Spleen (tissue), 11 donors: Measurements from ENCODE around the gene PSAPL1. TPM values are rescaled to one million over a fixed set of nuclear protein-coding genes. Genes with fewer than 3 reads are reported as not detected.
A peak's percentile ranks its signal among the peaks of the same experiment; 100 is the strongest.

Experiments used
- DNase-seq: peaks from one replicate; pipeline ENCODE4 v3.0.0-alpha.2; 2020
- H3K27ac ChIP-seq, 8 donors: fragments of 200-600 bp; sonication (generic) in 7 of 8; 1 replicate in 4 of 8; 2 replicates in 4 of 8; pipeline versions ENCODE4 v1.5.0 to v1.8.0; 2016 to 2021; ENCODE audit warnings: inconsistent platforms in 4 of 8, mild to moderate bottlenecking in 4 of 8, moderate library complexity in 1 of 8
- H3K27me3 ChIP-seq, 7 donors: fragments of 200-600 bp; sonication (generic) in 6 of 7; replicated peaks in 1 of 7; 1 replicate in 4 of 7; 2 replicates in 3 of 7; pipeline versions ENCODE4 v1.5.0 to v1.8.0; 2016 to 2021; ENCODE audit warnings: inconsistent platforms in 3 of 7, mild to moderate bottlenecking in 1 of 7
- H3K36me3 ChIP-seq, 6 donors: fragments of 200-600 bp; sonication (generic) in 5 of 6; 1 replicate in 4 of 6; 2 replicates in 2 of 6; pipeline versions ENCODE4 v1.5.0 to v1.8.0; 2016 to 2021; ENCODE audit warnings: inconsistent platforms in 2 of 6
- H3K4me1 ChIP-seq, 6 donors: fragments of 200-600 bp; sonication (generic) in 5 of 6; 1 replicate in 3 of 6; 2 replicates in 3 of 6; pipeline versions ENCODE4 v1.5.0 to v1.8.0; 2016 to 2021; ENCODE audit warnings: inconsistent platforms in 3 of 6
- H3K4me3 ChIP-seq, 8 donors: fragments of 200-600 bp; sonication (generic) in 7 of 8; 1 replicate in 4 of 8; 2 replicates in 4 of 8; pipeline versions ENCODE4 v1.5.0 to v1.8.0; 2016 to 2021; ENCODE audit warnings: inconsistent platforms in 4 of 8, mild to moderate bottlenecking in 4 of 8, moderate library complexity in 2 of 8
- H3K9me3 ChIP-seq, 8 donors: fragments of 200-600 bp; sonication (generic) in 7 of 8; 1 replicate in 4 of 8; 2 replicates in 4 of 8; pipeline versions ENCODE4 v1.5.0 to v1.8.0; 2016 to 2021; ENCODE audit warnings: inconsistent platforms in 4 of 8
- CTCF ChIP-seq, 11 experiments: fragments of 200-600 bp in 7 of 11; fragments of 450-650 bp in 4 of 11; sonication (generic) in 4 of 11; IDR thresholded peaks in 8 of 11; conservative IDR thresholded peaks in 3 of 11; 1 replicate in 7 of 11; 2 replicates in 4 of 11; pipeline versions ENCODE4 v1.4.0 to v1.8.0; 2016 to 2021; ENCODE audit warnings: antibody characterized with exemption in 11 of 11, inconsistent platforms in 4 of 11, mild to moderate bottlenecking in 1 of 11
- POLR2A ChIP-seq, 3 donors: fragments of 450-650 bp; IDR thresholded peaks; one replicate each; pipeline ENCODE4 v1.5.1; 2017; ENCODE audit warnings: antibody characterized with exemption in 3 of 3, mild to moderate bottlenecking in 1 of 3
- POLR2AphosphoS5 ChIP-seq, 3 donors: sonication (generic); formaldehyde crosslinking; IDR thresholded peaks; one replicate each; pipeline ENCODE4 v1.5.1; 2017; ENCODE audit warnings: antibody characterized with exemption in 3 of 3
- WGBS, 5 donors: extraction: QIAGEN DNeasy Blood & Tissue Kit in 3 of 5; methylation state at CpG; one replicate each; pipeline versions ENCODE4 v1.1.5 to v1.1.7; 2013 to 2018; 5-methylcytosine and 5-hydroxymethylcytosine counted together
- intact Hi-C: fragments of 100-400 bp; cut with DNase I; formaldehyde crosslinking; loops from one replicate; pipeline ENCODE4 v1.15.0; 2023; ENCODE audit warnings: low total_unique reads
- polyA plus RNA-seq, 3 donors: library from polyadenylated mRNA; stranded (reverse); fragments of 200-250 nt; gene quantifications; one replicate each; pipeline ENCODE4 v1.2.1, GENCODE V29; 2013
- total RNA-seq, 7 donors: library from RNA; depleted of rRNA in 3 of 7; stranded (reverse); fragments of >200 nt in 3 of 7; fragmentation: NEBNext Ultra II Directional in 4 of 7; extraction: Animal tissue kit (Norgen Biotek cat#: 25700) in 4 of 7; gene quantifications; one replicate each; pipeline versions ENCODE4 v1.1.0 to v1.2.1, GENCODE V29; 2016 to 2021
- donor health status: healthy with polysubstance abuse.
- donor health status: DM: no; HTN: no; CAD: no; lungs with moderate emphysema.
- donor health status: DM: no; HTN: no; CAD: no.
- donor health status: Bipolar disorder and iron deficiency.
- donor health status: healthy.
- donor health status: DM: no; HTN: no; CAD: no.
- donor health status: DM: yes; HTN: yes; CAD: no.

The PSAPL1 gene
- total and polyA plus RNA-seq, 10 donors, result not detected

DNA sequence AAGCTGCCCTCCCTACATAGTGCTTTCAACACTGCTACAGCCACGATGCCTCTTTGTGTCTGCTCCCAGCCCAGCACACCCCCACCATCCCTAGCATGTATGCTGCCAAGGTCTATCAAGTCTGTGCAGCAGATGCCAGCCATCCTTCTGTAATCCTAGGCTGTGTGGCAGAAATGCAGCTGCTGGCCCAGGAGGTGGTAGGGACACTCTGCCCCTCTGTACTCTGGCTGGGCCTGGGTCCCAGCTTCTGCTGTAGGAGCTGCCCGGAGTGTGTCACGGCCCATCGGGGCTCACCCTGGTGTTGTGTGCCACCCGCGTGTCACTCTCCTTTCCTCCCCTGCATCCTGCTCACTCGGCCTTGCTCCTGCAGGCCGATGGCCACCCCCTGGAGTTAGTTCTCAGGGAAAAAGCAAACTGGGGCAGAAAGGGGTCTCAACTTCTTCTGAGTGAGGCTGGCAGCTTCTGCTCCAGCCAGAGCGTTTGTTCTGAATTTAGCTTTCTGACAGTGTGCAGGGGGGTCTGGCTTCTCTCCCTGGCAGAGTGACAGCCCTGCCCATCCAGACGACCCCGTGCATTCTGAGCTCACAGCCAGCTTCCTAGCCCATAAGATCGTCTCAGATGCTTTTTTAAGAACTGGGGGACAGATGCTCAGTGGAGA, 22.7 kb downstream of the PSAPL1 start:
- H3K4me1 ChIP-seq, result no peaks in the 10 kb centered on the region
- peaks cover 0 to 32% (median 30%) of the 10 kb centered on the region in 8 donors for H3K9me3 ChIP-seq
- peak; percentile 44 for DNase-seq
- H3K36me3 ChIP-seq, result no peaks in the 10 kb centered on the region
- peaks cover 0 to 47% (median 0%) of the 10 kb centered on the region in 7 donors for H3K27me3 ChIP-seq
- TF ChIP-seq CTCF (IDR thresholded peaks at IDR 0.05 in 8 of 11, conservative IDR thresholded peaks at IDR 0.05 in 3 of 11) (no peak), POLR2AphosphoS5 (IDR thresholded peaks at IDR 0.05) (no peak), POLR2A (IDR thresholded peaks at IDR 0.05) (no peak)
- intact Hi-C loops, result no loop called here
- WGBS, 5 donors, result 48 to 73% (median 59%) methylated on average over 7 to 12 of the region's 12 CpGs
- no peak overlapping the region for H3K27ac ChIP-seq
- no peak overlapping the region for H3K4me3 ChIP-seq

- intact Hi-C loops, result no loop called here
- no peak for DNase-seq
- Histone ChIP-seq H3K9me3 (peaks cover 0 to 36% (median 33%) of the 10 kb centered on the region in 8 donors), H3K27ac (no peak overlapping the region), H3K4me1 (no peaks in the 10 kb centered on the region), H3K4me3 (no peak overlapping the region), H3K27me3 (peaks cover 0 to 47% (median 0%) of the 10 kb centered on the region in 7 donors), H3K36me3 (no peaks in the 10 kb centered on the region)
- 38 to 81% (median 68%) methylated on average over 1 of the region's 1 CpG for WGBS, 5 donors
- TF ChIP-seq CTCF (IDR thresholded peaks at IDR 0.05 in 8 of 11, conservative IDR thresholded peaks at IDR 0.05 in 3 of 11), result no peak
- TF ChIP-seq POLR2AphosphoS5 (IDR thresholded peaks at IDR 0.05), result no peak
- no peak for TF ChIP-seq POLR2A (IDR thresholded peaks at IDR 0.05)
Observed at GRCh38 chr4:7411491-7411890, 23.2 kb downstream of the PSAPL1 start.

- WGBS, 5 donors, result 59 to 80% (median 65%) methylated on average over 1 of the region's 1 CpG
- Histone ChIP-seq H3K27ac (no peak overlapping the region), H3K36me3 (no peaks in the 10 kb centered on the region), H3K4me1 (no peaks in the 10 kb centered on the region), H3K27me3 (peaks cover 0 to 39% (median 0%) of the 10 kb centered on the region in 7 donors), H3K9me3 (peaks cover 0 to 36% (median 33%) of the 10 kb centered on the region in 8 donors), H3K4me3 (no peak overlapping the region)
- TF ChIP-seq POLR2A (IDR thresholded peaks at IDR 0.05) (no peak), CTCF (IDR thresholded peaks at IDR 0.05 in 8 of 11, conservative IDR thresholded peaks at IDR 0.05 in 3 of 11) (no peak), POLR2AphosphoS5 (IDR thresholded peaks at IDR 0.05) (no peak)
- no peak for DNase-seq
- intact Hi-C loops, result no loop called here
Observed at GRCh38 chr4:7410446-7410845, 24.3 kb downstream of the PSAPL1 start.

DNA sequence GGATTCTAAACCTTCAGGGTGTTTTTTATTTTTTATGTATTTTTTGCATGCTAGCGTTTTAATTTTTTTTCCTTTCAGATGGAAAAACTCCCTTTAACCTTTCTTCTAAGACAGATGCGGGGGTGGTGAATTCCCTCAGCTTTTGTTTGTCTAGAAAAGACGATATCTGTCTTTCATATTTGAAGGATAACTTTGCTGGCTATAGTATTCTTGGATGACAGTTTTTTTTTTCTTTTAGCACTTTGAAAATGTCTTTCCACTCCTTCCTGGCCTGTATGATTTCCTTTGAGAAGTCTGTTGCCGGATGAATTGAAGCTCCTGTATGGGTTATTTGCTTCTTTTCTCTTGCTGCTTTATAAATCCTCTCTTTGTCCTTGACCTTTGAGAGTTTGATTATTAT, 26.6 kb downstream of the PSAPL1 start:
- Histone ChIP-seq H3K36me3 (no peaks in the 10 kb centered on the region), H3K9me3 (peaks cover 0 to 43% (median 35%) of the 10 kb centered on the region in 8 donors), H3K27me3 (peaks cover 0 to 18% (median 0%) of the 10 kb centered on the region in 7 donors), H3K27ac (no peak overlapping the region), H3K4me1 (no peaks in the 10 kb centered on the region), H3K4me3 (no peak overlapping the region)
- WGBS, 5 donors, result 75 to 91% (median 82%) methylated on average over 4 of the region's 4 CpGs
- no peak for DNase-seq
- TF ChIP-seq POLR2AphosphoS5 (IDR thresholded peaks at IDR 0.05) (no peak), POLR2A (IDR thresholded peaks at IDR 0.05) (no peak), CTCF (IDR thresholded peaks at IDR 0.05 in 8 of 11, conservative IDR thresholded peaks at IDR 0.05 in 3 of 11) (no peak)
- intact Hi-C loops, result no loop called here
